ENCODE measurements around the gene ELL.

The ELL gene

GRCh38 chr19:18401580-18402112 lies 120.2 kb downstream of the ELL start:
- DNase-seq (ENCODE audit: low spot score), result no peak
- TF ChIP-seq, protein P1, sequence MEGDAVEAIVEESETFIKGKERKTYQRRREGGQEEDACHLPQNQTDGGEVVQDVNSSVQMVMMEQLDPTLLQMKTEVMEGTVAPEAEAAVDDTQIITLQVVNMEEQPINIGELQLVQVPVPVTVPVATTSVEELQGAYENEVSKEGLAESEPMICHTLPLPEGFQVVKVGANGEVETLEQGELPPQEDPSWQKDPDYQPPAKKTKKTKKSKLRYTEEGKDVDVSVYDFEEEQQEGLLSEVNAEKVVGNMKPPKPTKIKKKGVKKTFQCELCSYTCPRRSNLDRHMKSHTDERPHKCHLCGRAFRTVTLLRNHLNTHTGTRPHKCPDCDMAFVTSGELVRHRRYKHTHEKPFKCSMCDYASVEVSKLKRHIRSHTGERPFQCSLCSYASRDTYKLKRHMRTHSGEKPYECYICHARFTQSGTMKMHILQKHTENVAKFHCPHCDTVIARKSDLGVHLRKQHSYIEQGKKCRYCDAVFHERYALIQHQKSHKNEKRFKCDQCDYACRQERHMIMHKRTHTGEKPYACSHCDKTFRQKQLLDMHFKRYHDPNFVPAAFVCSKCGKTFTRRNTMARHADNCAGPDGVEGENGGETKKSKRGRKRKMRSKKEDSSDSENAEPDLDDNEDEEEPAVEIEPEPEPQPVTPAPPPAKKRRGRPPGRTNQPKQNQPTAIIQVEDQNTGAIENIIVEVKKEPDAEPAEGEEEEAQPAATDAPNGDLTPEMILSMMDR (conservative IDR thresholded peaks at IDR 0.05; ENCODE audit: low read depth), result peak; percentile 42; the same call in 1 of the 2 replicates
- H3K27ac ChIP-seq, result peak overlapping the region; percentile 54
- POLR2A ChIA-PET (ENCODE audit: low non-redundant PET), result no interaction called here
- CTCF ChIA-PET, result interaction anchor here (0.6 to 1.2 kb wide), 8 partner anchors 13 to 339 kb away, joined by 3 to 4 read pairs (median 3); partner anchors contain the start of gene GDF15

DNA sequence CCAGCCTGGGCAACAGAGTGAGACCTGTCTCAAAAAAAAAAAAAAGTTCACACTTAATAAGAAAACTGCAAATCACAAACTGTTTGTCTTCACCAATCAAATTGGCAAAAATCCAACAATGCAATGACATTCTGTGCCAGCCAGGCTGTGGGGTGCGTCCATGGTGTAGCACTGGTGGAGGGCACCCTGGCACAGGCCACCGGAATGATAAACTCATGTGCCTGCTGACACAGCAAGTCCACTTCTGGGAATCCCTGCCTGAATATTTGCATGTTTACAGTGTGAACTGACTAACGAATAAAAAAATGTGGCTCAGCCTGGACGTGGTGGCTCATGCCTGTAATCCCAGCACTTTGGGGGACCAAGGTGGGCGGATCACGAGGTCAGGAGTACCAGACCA lies 122.9 kb downstream of the ELL start:
- ChIA-PET CTCF (no interaction called here), POLR2A (ENCODE audit: low non-redundant PET) (interaction anchor here (1.0 kb wide), 1 partner anchor 9 kb away, joined by 3 read pairs; no protein-coding TSS in a partner anchor)
- no peak for DNase-seq (ENCODE audit: low spot score)
- TF ChIP-seq, protein P1 (conservative IDR thresholded peaks at IDR 0.05; ENCODE audit: low read depth), result no peak
- peak overlapping the region; percentile 64 for H3K27ac ChIP-seq

DNA sequence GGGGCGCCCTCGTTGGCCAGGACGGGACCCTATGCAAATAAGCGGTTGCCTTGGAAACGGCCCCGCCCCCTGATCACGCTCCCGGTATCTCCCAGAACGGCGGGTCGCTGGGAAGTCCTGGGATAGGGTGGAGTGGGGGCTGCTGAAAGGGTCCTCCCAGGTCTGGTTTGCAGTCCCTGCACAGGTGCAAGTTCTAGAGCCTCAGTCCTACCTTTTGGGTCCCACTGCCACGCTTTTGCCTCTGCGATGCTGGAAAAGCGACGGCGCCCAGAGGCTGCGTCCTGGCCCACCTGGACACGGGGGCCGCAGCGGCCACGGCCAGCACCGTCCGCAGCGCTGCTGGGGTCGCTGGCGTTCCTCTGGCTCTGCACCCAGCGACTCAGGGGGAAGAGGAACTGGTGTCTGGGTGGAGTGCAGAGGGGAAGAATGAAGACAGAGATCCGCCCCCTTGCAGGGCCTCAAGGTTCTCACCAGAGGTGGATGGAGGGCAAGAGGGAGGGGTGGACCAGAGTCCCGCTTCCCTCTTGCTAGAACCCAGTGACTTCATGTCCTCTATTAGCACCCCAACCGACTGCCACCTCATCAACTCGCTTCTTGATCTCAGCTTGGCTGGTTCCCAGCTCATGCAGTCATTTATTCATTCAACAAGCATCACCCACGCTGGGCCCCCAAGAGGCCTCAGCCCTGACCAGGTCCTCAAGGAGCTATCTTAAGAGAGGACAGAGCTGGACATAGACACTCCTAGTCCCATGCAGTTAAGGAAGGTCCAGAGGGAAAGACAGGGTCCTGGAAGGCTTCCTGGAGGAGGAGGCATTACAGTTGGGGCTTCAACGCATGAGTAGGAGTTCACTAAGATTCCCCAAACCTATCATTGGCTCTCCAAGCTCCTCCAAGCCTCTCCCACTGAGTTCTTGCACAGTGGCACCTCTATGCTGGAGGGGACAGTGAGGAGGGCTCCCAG lies 124.3 kb downstream of the ELL start, which contains the start of gene LRRC25:
LRRC25 (minus strand) TSS at position 381 of the 961 bp plus-strand sequence. CDS start 659 bp downstream, outside the sequence.
- TF ChIP-seq, protein P1 (conservative IDR thresholded peaks at IDR 0.05; ENCODE audit: low read depth), result no peak
- ChIA-PET POLR2A (ENCODE audit: low non-redundant PET) (no interaction called here), CTCF (no interaction called here)
- peak within 1 kb of the TSS; percentile 64 for H3K27ac ChIP-seq
- DNase-seq (ENCODE audit: low spot score), result no peak

GRCh38 chr19:18396471-18397241 lies 125.2 kb downstream of the ELL start:
- no peak for DNase-seq (ENCODE audit: low spot score)
- POLR2A ChIA-PET (ENCODE audit: low non-redundant PET), result no interaction called here
- 0 out of 2 replicates have a peak overlapping the region, but pooled peaks have one; percentile 3 for H3K27ac ChIP-seq
- TF ChIP-seq, protein P1 (conservative IDR thresholded peaks at IDR 0.05; ENCODE audit: low read depth), result no peak
- CTCF ChIA-PET, result no interaction called here

- DNase-seq (ENCODE audit: low spot score), result no peak
- ChIA-PET POLR2A (ENCODE audit: low non-redundant PET) (no interaction called here), CTCF (interaction anchor here (0.6 kb wide), 1 partner anchor 17 kb away, joined by 3 read pairs; no protein-coding TSS in a partner anchor)
- TF ChIP-seq, protein P1 (conservative IDR thresholded peaks at IDR 0.05; ENCODE audit: low read depth), result no peak
- H3K27ac ChIP-seq, result no peak overlapping the region
These were observed 128.0 kb downstream of the ELL start for GRCh38 chr19:18393836-18394235.

DNA sequence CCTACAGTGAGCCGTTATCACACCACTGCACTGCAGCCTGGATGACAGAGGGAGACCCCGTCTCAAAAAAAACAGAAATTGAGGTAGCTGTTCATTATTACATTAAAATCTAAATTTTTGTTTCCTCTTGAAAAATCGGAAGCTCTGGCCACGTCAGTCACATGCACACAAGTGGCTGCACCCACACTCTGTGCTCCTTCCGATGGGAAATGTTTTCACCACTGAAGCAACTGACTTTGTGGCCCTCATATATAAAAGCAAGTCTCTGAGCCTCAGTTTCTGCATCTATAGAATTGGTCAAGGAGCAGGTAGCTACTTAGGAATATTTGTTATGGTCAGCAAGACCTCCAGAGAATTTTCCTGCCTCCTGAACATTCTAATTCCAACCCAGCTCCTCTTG lies 128.9 kb downstream of the ELL start:
- POLR2A ChIA-PET (ENCODE audit: low non-redundant PET), result no interaction called here

More for the DNA sequence above, 128.9 kb downstream of the ELL start:
- CTCF ChIA-PET, result interaction anchor here (0.6 kb wide), 1 partner anchor 30 kb away, joined by 3 read pairs; no protein-coding TSS in a partner anchor
- TF ChIP-seq, protein P1 (conservative IDR thresholded peaks at IDR 0.05; ENCODE audit: low read depth), result no peak
- no peak for DNase-seq (ENCODE audit: low spot score)
- peak overlapping the region; percentile 57 for H3K27ac ChIP-seq

Data from RWPE1 (cell line).